ENCODE measurements around the gene PTPRO. TPM values are rescaled to one million over a fixed set of nuclear protein-coding genes. Genes with fewer than 3 reads are reported as not detected.
A peak's percentile ranks its signal among the peaks of the same experiment; 100 is the strongest.

Gene PTPRO
- total RNA-seq, 1 donor from 2014 or later = 5.8 TPM

DNA sequence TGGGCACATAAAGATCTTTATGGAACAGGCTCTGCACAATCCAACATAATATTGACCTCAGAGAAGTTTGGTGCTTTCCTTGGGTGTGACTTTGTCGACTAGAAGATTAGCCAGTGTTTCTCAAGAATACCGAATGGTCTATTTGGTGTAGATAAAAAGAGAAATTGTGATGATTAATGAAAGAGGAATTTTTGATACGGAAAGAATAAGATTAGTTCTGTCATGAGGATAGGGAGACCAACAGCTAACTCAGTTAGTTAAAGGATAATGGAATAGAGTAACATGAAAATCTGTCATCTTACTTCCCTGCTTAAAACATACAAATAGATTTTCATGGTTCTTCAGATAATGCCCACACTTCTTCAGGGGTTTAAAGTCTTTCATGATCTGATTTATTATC is 24.2 kb downstream of the PTPRO start:
- no peaks in the 10 kb centered on the region for H3K27me3 Mint-ChIP-seq (ENCODE audit: insufficient read depth, low read depth)
- H3K4me3 Mint-ChIP-seq = no peak overlapping the region
- H4K20me1 ChIP-seq (ENCODE audit: low read depth) = no peaks in the 10 kb centered on the region
- DNase-seq (ENCODE audit: low spot score) = no peak
- H2AFZ ChIP-seq (replicated peaks) = no peak overlapping the region
- no peak overlapping the region for H3K27ac ChIP-seq
- no peaks in the 10 kb centered on the region for H3K9me3 Mint-ChIP-seq
- H3K27ac Mint-ChIP-seq = no peak overlapping the region
- TF ChIP-seq EZH2 (IDR thresholded peaks at IDR 0.05) (no peak), EZH2phosphoT487 (IDR thresholded peaks at IDR 0.05) (no peak)
- TF ChIP-seq, protein P1, sequence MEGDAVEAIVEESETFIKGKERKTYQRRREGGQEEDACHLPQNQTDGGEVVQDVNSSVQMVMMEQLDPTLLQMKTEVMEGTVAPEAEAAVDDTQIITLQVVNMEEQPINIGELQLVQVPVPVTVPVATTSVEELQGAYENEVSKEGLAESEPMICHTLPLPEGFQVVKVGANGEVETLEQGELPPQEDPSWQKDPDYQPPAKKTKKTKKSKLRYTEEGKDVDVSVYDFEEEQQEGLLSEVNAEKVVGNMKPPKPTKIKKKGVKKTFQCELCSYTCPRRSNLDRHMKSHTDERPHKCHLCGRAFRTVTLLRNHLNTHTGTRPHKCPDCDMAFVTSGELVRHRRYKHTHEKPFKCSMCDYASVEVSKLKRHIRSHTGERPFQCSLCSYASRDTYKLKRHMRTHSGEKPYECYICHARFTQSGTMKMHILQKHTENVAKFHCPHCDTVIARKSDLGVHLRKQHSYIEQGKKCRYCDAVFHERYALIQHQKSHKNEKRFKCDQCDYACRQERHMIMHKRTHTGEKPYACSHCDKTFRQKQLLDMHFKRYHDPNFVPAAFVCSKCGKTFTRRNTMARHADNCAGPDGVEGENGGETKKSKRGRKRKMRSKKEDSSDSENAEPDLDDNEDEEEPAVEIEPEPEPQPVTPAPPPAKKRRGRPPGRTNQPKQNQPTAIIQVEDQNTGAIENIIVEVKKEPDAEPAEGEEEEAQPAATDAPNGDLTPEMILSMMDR (IDR thresholded peaks at IDR 0.05) = no peak
- H3K36me3 Mint-ChIP-seq = no peaks in the 10 kb centered on the region
- no peak overlapping the region for H3K4me2 ChIP-seq
- H3K4me1 ChIP-seq = no peaks in the 10 kb centered on the region
- H3K4me3 ChIP-seq = no peak overlapping the region
- no peaks in the 10 kb centered on the region for H3K36me3 ChIP-seq
- H3K79me2 ChIP-seq (ENCODE audit: low read depth) = no peaks in the 10 kb centered on the region
- peaks cover 1% of the 10 kb centered on the region for H3K27me3 ChIP-seq
- H3F3A ChIP-seq (ENCODE audit: low read depth) = no peaks in the 10 kb centered on the region
- H3K4me1 Mint-ChIP-seq = peaks cover 19% of the 10 kb centered on the region
- no peak overlapping the region for H3K9ac ChIP-seq
- no peaks in the 10 kb centered on the region for H3K9me3 ChIP-seq (ENCODE audit: low read depth)

DNA sequence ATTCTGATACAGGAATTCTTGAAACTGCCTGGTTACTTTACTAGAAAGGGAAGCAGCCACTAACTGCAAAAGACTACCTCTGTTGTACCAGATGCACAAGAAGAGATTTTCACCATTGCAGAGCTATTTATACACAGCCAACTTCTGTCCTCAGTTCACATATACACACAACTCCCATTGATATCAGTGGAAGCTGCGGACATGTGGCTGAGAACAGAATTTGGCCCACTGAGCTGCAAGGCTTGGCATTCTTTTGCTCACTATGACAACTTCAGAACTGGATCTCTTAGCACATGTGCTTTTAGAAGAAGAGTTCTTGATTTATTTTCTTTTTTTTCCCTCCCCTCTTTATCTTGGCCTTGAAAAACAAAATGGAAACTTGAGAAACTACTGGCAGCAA is 28.3 kb downstream of the PTPRO start:
- H3K4me3 ChIP-seq = no peak overlapping the region
- H3K36me3 ChIP-seq = no peaks in the 10 kb centered on the region
- no peak overlapping the region for H3K27ac ChIP-seq
- no peak overlapping the region for H3K9ac ChIP-seq
- H3K4me1 ChIP-seq = no peaks in the 10 kb centered on the region
- TF ChIP-seq EZH2 (IDR thresholded peaks at IDR 0.05) (no peak), EZH2phosphoT487 (IDR thresholded peaks at IDR 0.05) (no peak)
- TF ChIP-seq, protein P1 (IDR thresholded peaks at IDR 0.05) = no peak
- H3K79me2 ChIP-seq (ENCODE audit: low read depth) = no peaks in the 10 kb centered on the region
- no peaks in the 10 kb centered on the region for H3K36me3 Mint-ChIP-seq
- H4K20me1 ChIP-seq (ENCODE audit: low read depth) = no peaks in the 10 kb centered on the region
- no peaks in the 10 kb centered on the region for H3K9me3 ChIP-seq (ENCODE audit: low read depth)
- no peaks in the 10 kb centered on the region for H3K9me3 Mint-ChIP-seq
- H3K4me2 ChIP-seq = no peak overlapping the region
- no peaks in the 10 kb centered on the region for H3F3A ChIP-seq (ENCODE audit: low read depth)
- no peak overlapping the region for H3K4me3 Mint-ChIP-seq
- H3K27me3 ChIP-seq = no peaks in the 10 kb centered on the region
- H3K4me1 Mint-ChIP-seq = peaks cover 28% of the 10 kb centered on the region
- no peak overlapping the region for H2AFZ ChIP-seq (replicated peaks)
- peak overlapping the region; percentile 46 for H3K27ac Mint-ChIP-seq
- H3K27me3 Mint-ChIP-seq (ENCODE audit: insufficient read depth, low read depth) = peaks cover 12% of the 10 kb centered on the region
- no peak for DNase-seq (ENCODE audit: low spot score)

DNA sequence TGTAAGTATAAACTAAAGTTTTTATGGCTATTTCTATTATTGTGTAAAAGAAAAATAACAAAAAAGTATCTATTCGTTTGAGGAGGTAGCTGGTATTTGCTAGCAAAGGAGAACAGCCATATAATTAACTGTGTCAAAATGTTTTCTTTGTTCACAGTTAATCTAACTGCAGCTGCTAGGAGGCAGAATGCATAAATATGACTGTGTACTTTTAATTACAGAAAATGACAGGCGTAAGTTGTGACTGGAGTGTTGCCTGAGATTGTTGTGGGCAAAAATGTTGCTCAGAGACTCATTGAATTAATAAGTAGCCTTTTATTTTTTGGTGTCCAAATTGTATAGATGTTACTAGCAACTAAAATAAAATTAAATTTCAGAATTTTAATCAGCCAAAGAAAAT is 33.5 kb downstream of the PTPRO start:
- no peak overlapping the region for H2AFZ ChIP-seq (replicated peaks)
- no peak overlapping the region for H3K4me3 ChIP-seq
- peaks cover 2% of the 10 kb centered on the region for H3K36me3 Mint-ChIP-seq
- peaks cover 6% of the 10 kb centered on the region for H3K9me3 Mint-ChIP-seq
- H3K27me3 ChIP-seq = no peaks in the 10 kb centered on the region
- no peaks in the 10 kb centered on the region for H3K79me2 ChIP-seq (ENCODE audit: low read depth)
- TF ChIP-seq EZH2 (IDR thresholded peaks at IDR 0.05) (no peak), EZH2phosphoT487 (IDR thresholded peaks at IDR 0.05) (no peak)
- TF ChIP-seq, protein P1 (IDR thresholded peaks at IDR 0.05) = no peak
- H3K27me3 Mint-ChIP-seq (ENCODE audit: insufficient read depth, low read depth) = peaks cover 26% of the 10 kb centered on the region
- H3K27ac Mint-ChIP-seq = no peak overlapping the region
- H3K9me3 ChIP-seq (ENCODE audit: low read depth) = no peaks in the 10 kb centered on the region
- H3K4me1 Mint-ChIP-seq = peaks cover 28% of the 10 kb centered on the region
- H3K9ac ChIP-seq = no peak overlapping the region
- H3K4me3 Mint-ChIP-seq = no peak overlapping the region
- no peaks in the 10 kb centered on the region for H3K36me3 ChIP-seq
- no peak for DNase-seq (ENCODE audit: low spot score)
- H3K4me1 ChIP-seq = no peaks in the 10 kb centered on the region
- H3K4me2 ChIP-seq = no peak overlapping the region
- H3K27ac ChIP-seq = no peak overlapping the region
- no peaks in the 10 kb centered on the region for H4K20me1 ChIP-seq (ENCODE audit: low read depth)
- no peaks in the 10 kb centered on the region for H3F3A ChIP-seq (ENCODE audit: low read depth)
